Fibroblast of skin of abdomen (primary cell): ENCODE results near the gene COX20.

Experiments used
- DNase-seq: peaks from one replicate; pipeline ENCODE4 v3.0.0-alpha.2; 2013

COX20 gene

DNA sequence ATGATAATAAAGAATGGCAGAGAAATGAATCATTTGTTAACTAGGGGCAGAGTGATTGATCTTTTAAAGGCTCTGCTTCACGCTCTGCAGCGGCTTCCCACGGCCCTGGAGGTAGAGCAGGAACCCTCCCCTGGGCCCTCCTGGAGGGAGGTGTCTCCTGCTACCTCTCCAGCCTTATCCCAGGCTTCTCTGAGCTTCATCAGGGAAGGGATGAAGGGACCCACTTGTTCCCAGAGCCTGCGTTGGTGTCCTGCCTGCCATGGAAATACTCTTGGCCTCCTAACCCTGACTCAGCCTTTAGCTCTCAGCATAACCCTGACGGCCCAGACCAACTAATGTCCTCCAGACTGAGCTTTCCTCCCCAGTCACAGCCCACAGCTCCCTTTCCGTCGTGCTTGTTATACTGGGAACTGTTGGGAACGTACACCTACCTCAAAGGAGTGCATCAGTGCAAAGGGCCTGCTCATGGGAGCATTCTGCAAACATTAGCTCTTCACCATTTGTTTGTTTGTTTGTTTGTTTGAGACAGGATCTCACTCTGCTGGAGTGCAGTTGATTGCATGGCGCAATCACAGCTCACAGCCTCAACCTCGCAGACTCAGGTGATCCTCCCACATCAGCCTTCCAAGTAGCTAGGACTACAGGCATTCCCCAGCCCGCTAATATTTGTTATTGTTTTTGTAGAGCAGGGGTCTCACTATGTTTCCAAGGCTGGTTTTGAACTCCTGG, 46.3 kb downstream of the COX20 start:
- no peak for DNase-seq

DNA sequence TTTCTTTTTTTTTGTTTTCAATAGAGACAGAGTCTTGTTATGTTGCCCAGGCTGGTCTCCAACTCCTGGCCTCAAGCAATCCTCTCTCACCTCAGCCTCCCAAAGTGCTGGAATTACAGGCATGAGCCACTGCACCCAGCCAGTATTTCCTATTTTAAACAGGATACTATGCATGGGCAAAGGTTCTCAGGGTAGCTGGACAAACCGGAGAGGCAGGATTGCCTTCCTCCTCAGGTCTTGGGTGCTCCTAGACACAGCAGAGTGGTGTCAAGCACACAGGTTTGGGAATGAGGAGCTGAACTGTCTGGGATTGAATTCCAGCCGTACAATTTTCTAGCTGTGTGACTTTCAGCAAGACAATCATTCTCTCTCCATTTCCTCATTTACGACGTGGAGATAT, 51.8 kb downstream of the COX20 start:
- no peak for DNase-seq

DNA sequence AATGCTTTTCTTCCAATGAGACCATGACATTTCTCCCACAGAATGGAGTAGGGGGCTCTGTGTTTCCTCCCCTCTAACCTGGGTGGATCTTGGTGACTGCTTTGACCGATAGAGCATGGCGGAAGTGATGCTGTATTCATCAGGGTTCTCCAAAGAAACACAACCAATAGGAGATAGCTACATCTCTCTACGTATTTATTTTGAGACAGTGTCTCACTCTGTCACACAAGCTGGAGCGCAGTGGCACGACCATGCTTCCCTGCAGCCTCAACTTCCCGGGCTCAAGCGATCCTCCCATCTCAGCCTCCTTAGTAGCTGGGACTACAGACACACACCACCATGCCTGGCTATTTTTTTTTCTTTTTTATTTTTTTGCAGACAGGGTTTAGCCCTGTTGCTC, 58.4 kb downstream of the COX20 start:
- DNase-seq, result no peak
